GM23338 (cell line): ENCODE results near the gene RAB4A. TPM values are rescaled to one million over a fixed set of nuclear protein-coding genes. Genes with fewer than 3 reads are reported as not detected.

Experiments used
- ATAC-seq: fragments of 200-7000 bp; cut with Tn5 transposase; 3 replicates; pipeline ENCODE4 v1.9.1; 2020
- DNase-seq: peaks from one replicate; pipeline ENCODE4 v3.0.0-alpha.2; 2015; ENCODE audit warnings: low spot score
- H2AFZ ChIP-seq: fragments of 200-600 bp; sonication (generic); 2 replicates; pipeline ENCODE4 v1.8.0; 2016; ENCODE audit warnings: antibody characterized with exemption, mild to moderate bottlenecking, moderate library complexity
- H3F3A ChIP-seq: fragments of 200-600 bp; sonication (generic); replicated peaks from 2 replicates; pipeline ENCODE4 v1.8.0; 2017; ENCODE audit warnings: antibody characterized with exemption, mixed run types, low read depth
- H3K27ac ChIP-seq: fragments of 200-600 bp; sonication (generic); 2 replicates; pipeline ENCODE4 v1.6.1; 2016; ENCODE audit warnings: low read depth
- H3K27me3 ChIP-seq: fragments of 200-600 bp; sonication (generic); 2 replicates; pipeline ENCODE4 v1.8.0; 2016; ENCODE audit warnings: mild to moderate bottlenecking, mixed run types, moderate library complexity; ENCODE audit not compliant: insufficient read depth
- H3K36me3 ChIP-seq: fragments of 200-600 bp; sonication (generic); 2 replicates; pipeline ENCODE4 v1.8.0; 2016; ENCODE audit warnings: mild to moderate bottlenecking; ENCODE audit not compliant: insufficient read depth
- H3K4me1 ChIP-seq: fragments of 200-600 bp; sonication (generic); 2 replicates; pipeline ENCODE4 v1.8.0; 2016; ENCODE audit warnings: mild to moderate bottlenecking, moderate library complexity; ENCODE audit not compliant: insufficient read depth
- H3K4me2 ChIP-seq: fragments of 200-600 bp; sonication (generic); 2 replicates; pipeline ENCODE4 v1.7.1; 2017; ENCODE audit warnings: mixed run types
- H3K4me3 ChIP-seq: fragments of 200-600 bp; sonication (generic); 2 replicates; pipeline ENCODE4 v1.6.1; 2016; ENCODE audit warnings: mixed run types
- H3K79me2 ChIP-seq: fragments of 200-600 bp; sonication (generic); replicated peaks from 2 replicates; pipeline ENCODE4 v1.8.0; 2017; ENCODE audit warnings: mild to moderate bottlenecking; ENCODE audit not compliant: insufficient read depth
- H3K9me2 ChIP-seq: fragments of 200-600 bp; sonication (generic); 2 replicates; pipeline ENCODE4 v1.8.0; 2017; ENCODE audit not compliant: insufficient read depth
- H4K20me1 ChIP-seq: fragments of 200-600 bp; sonication (generic); replicated peaks from 2 replicates; pipeline ENCODE4 v1.8.0; 2017; ENCODE audit warnings: mild to moderate bottlenecking; ENCODE audit not compliant: insufficient read depth
- H3K27ac Mint-ChIP-seq: 2 replicates; pipeline ENCODE4 v1.8.0; 2020; ENCODE audit warnings: inconsistent platforms, mild to moderate bottlenecking, moderate library complexity, mixed read lengths
- H3K27me3 Mint-ChIP-seq: 3 replicates; pipeline ENCODE4 v1.8.0; 2022; ENCODE audit warnings: low read depth, mild to moderate bottlenecking, moderate library complexity, mixed read lengths, inconsistent platforms; ENCODE audit not compliant: insufficient read depth, poor library complexity
- H3K36me3 Mint-ChIP-seq: 3 replicates; pipeline ENCODE4 v1.8.0; 2021; ENCODE audit warnings: low read depth, mild to moderate bottlenecking, inconsistent platforms, moderate library complexity, mixed read lengths
- H3K4me1 Mint-ChIP-seq: 3 replicates; pipeline ENCODE4 v1.8.0; 2020; ENCODE audit warnings: mild to moderate bottlenecking, inconsistent platforms, mixed read lengths
- H3K4me3 Mint-ChIP-seq: 3 replicates; pipeline ENCODE4 v1.8.0; 2021; ENCODE audit warnings: moderate library complexity, mild to moderate bottlenecking, inconsistent platforms, mixed read lengths
- H3K9me3 Mint-ChIP-seq: 3 replicates; pipeline ENCODE4 v1.8.0; 2020; ENCODE audit warnings: moderate library complexity, mild to moderate bottlenecking, inconsistent platforms, mixed read lengths
- JUNB ChIP-seq: IDR thresholded peaks from one replicate; pipeline ENCODE4 v1.6.1; 2016; ENCODE audit warnings: antibody characterized with exemption; ENCODE audit not compliant: unreplicated experiment
- NANOG ChIP-seq: IDR thresholded peaks from 2 replicates; pipeline ENCODE4 v1.6.1; 2016; ENCODE audit warnings: antibody characterized with exemption, borderline replicate concordance
- POLR2AphosphoS5 ChIP-seq: IDR thresholded peaks from 2 replicates; pipeline ENCODE4 v1.6.1; 2016; ENCODE audit warnings: antibody characterized with exemption, low read depth
- polyA plus RNA-seq: library from polyadenylated mRNA; unstranded; fragments of >200 nt; fragmentation: Nextera tagmentation; extraction: Ambion mirVana; gene quantifications from 2 replicates; pipeline ENCODE4 v1.2.1, GENCODE V29; 2016
- total RNA-seq: library from RNA; depleted of rRNA; stranded (reverse); fragments of >200 nt; shearing (Covaris generic); gene quantifications from 2 replicates; pipeline ENCODE4 v1.2.3, GENCODE V29; 2014
- TF ChIP-seq, protein P1 (sequence below): IDR thresholded peaks from one replicate; pipeline ENCODE4 v1.6.1; 2018; ENCODE audit warnings: antibody characterized with exemption; ENCODE audit not compliant: unreplicated experiment

RAB4A gene
- total and polyA plus RNA-seq, 2 experiments from 2014 or later = 37.5 to 50.8 TPM

DNA sequence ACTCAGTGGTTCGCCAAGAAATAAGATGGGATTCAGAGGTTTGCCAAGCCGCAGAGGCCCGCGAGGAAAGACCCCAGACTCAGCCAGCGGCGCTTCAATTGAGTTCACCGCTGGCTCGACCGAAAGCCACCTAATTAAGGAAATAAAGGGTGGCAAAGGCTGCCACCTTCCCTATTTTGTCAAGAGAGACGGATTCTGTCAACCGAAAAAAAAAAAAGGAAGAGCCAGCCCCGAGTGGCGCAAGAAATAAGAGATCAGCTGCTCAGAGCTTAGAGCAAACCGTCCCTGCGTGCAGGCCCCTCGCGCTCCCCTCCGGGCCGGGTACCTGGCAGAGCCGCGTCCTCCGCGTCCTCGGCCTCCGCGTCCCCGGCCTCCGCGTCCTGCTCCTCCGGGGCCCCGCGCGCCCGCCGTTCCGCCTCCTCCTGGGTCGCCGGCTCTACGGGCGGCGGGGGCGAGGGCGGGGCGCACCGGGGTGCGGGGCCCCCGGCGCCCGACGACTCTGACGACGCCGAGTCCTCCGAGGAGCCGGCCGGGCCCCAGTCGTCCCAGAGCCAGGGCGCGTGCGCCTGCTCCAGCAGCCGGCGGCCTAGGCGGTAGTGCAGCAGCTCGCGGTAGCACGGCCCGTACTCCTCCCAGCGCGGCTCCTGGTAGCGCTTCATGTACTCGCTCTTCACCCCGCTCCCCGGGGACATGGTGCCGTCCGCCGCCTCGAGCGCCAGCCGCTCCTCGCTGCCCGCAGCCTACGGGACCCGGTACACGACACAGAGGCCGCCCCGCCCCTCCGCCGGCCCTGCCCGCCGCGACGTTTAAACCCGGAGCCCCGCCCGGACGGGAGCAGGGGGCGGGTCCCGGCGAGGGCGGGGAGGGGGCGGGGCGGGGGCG lies 71.1 kb downstream of the RAB4A start:
- peaks cover 3% of the 10 kb centered on the region; the same call in 1 of the 3 replicates for H3K36me3 Mint-ChIP-seq
- peaks cover 27% of the 10 kb centered on the region for H3K27me3 Mint-ChIP-seq
- DNase-seq (peak; percentile 88), ATAC-seq (peak; percentile 78)
- Histone ChIP-seq H3K27ac (no peak overlapping the region), H3K4me2 (peak overlapping the region; percentile 98), H2AFZ (peak overlapping the region; percentile 94), H3F3A (0 out of 2 replicates have a peak, but pooled peaks cover 7% of the 10 kb centered on the region), H3K79me2 (peaks cover 39% of the 10 kb centered on the region), H4K20me1 (peaks cover 3% of the 10 kb centered on the region; the same call in 1 of the 2 replicates), H3K27me3 (peaks cover 43% of the 10 kb centered on the region), H3K4me1 (peaks cover 19% of the 10 kb centered on the region), H3K36me3 (no peaks in the 10 kb centered on the region; the same call in 1 of the 2 replicates), H3K4me3 (peak overlapping the region; percentile 93), H3K9me2 (0 out of 2 replicates have a peak, but pooled peaks cover 3% of the 10 kb centered on the region)
- H3K27ac Mint-ChIP-seq = no peak overlapping the region
- H3K9me3 Mint-ChIP-seq = peaks cover 7% of the 10 kb centered on the region
- H3K4me3 Mint-ChIP-seq = peak overlapping the region; percentile 91
- peaks cover 20% of the 10 kb centered on the region for H3K4me1 Mint-ChIP-seq
- peak; percentile 90 for TF ChIP-seq POLR2AphosphoS5
- TF ChIP-seq, protein P1, sequence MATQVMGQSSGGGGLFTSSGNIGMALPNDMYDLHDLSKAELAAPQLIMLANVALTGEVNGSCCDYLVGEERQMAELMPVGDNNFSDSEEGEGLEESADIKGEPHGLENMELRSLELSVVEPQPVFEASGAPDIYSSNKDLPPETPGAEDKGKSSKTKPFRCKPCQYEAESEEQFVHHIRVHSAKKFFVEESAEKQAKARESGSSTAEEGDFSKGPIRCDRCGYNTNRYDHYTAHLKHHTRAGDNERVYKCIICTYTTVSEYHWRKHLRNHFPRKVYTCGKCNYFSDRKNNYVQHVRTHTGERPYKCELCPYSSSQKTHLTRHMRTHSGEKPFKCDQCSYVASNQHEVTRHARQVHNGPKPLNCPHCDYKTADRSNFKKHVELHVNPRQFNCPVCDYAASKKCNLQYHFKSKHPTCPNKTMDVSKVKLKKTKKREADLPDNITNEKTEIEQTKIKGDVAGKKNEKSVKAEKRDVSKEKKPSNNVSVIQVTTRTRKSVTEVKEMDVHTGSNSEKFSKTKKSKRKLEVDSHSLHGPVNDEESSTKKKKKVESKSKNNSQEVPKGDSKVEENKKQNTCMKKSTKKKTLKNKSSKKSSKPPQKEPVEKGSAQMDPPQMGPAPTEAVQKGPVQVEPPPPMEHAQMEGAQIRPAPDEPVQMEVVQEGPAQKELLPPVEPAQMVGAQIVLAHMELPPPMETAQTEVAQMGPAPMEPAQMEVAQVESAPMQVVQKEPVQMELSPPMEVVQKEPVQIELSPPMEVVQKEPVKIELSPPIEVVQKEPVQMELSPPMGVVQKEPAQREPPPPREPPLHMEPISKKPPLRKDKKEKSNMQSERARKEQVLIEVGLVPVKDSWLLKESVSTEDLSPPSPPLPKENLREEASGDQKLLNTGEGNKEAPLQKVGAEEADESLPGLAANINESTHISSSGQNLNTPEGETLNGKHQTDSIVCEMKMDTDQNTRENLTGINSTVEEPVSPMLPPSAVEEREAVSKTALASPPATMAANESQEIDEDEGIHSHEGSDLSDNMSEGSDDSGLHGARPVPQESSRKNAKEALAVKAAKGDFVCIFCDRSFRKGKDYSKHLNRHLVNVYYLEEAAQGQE = no peak

- H3K4me3 ChIP-seq = peak within 1 kb of the TSS; percentile 93
- H3K36me3 Mint-ChIP-seq = peaks cover 3% of the 10 kb centered on the region; the same call in 1 of the 3 replicates
- no peaks in the 10 kb centered on the region; the same call in 1 of the 2 replicates for H4K20me1 ChIP-seq
- peaks cover 20% of the 10 kb centered on the region for H3K4me1 Mint-ChIP-seq
- H3K27me3 ChIP-seq = peaks cover 43% of the 10 kb centered on the region
- H3K27ac Mint-ChIP-seq = no peak within 1 kb of the TSS
- peaks cover 27% of the 10 kb centered on the region for H3K27me3 Mint-ChIP-seq
- no peak within 1 kb of the TSS for H3K27ac ChIP-seq
- H3K4me3 Mint-ChIP-seq = peak within 1 kb of the TSS; percentile 91
- peaks cover 7% of the 10 kb centered on the region for H3K9me3 Mint-ChIP-seq
- no peaks in the 10 kb centered on the region; the same call in 1 of the 2 replicates for H3K36me3 ChIP-seq
- 0 out of 2 replicates have a peak, but pooled peaks cover 3% of the 10 kb centered on the region for H3K9me2 ChIP-seq
- DNase-seq (peak; percentile 52), ATAC-seq (peak; percentile 85)
- H2AFZ ChIP-seq = peak within 1 kb of the TSS; percentile 94
- TF ChIP-seq POLR2AphosphoS5 (peak; percentile 80), JUNB (no peak), NANOG (no peak)
- peaks cover 19% of the 10 kb centered on the region for H3K4me1 ChIP-seq
- H3K4me2 ChIP-seq = peak within 1 kb of the TSS; percentile 98
- H3F3A ChIP-seq = 0 out of 2 replicates have a peak, but pooled peaks cover 7% of the 10 kb centered on the region
- peaks cover 32% of the 10 kb centered on the region for H3K79me2 ChIP-seq
Observed at GRCh38 chr1:229342656-229343569, 72.0 kb downstream of the RAB4A start, which contains the start of gene CCSAP. Gene CCSAP (minus strand): TSS chr1:229343047. CDS start chr1:229342465, 582 bp downstream.
